HepG2 (cell line): ENCODE measurements around the gene PPP2R2C. TPM values are rescaled to one million over a fixed set of nuclear protein-coding genes. Genes with fewer than 3 reads are reported as not detected.

ENCODE experiments used
- ATAC-seq: fragments of 200-7000 bp; cut with Tn5 transposase; 3 replicates; pipeline ENCODE4 v1.9.1; 2020; ENCODE audit warnings: mild to moderate bottlenecking, moderate library complexity
- BruUV-seq: library from RNA; stranded (reverse); fragments of 400-500 nt; replicated peaks from 2 replicates; lab custom pipeline; 2021; lab: Mats Ljungman, UMichigan
- CTCF ChIA-PET: fragments of 300-600 bp; formaldehyde crosslinking; extraction: SDS; loops from one replicate; lab custom pipeline; 2021; ENCODE audit warnings: low total read pairs, inconsistent platforms, low intra/inter-chr PET ratio; lab: Yijun Ruan, JAX
- POLR2A ChIA-PET: fragments of 350-600 bp; sonication (Branson Sonifier 250); formaldehyde crosslinking; loops from one replicate; lab custom pipeline; 2020; ENCODE audit warnings: antibody characterized with exemption, inconsistent platforms; lab: Yijun Ruan, JAX
- DNase-seq: peaks from one replicate; pipeline ENCODE4 v3.0.0-alpha.2; 2015; ENCODE audit warnings: low spot score
- FAIRE-seq: peaks from 3 replicates; lab custom pipeline; 2011; peaks lifted over from hg19 to GRCh38; lab: Jason Lieb, UNC
- H2AFZ ChIP-seq: one replicate; pipeline ENCODE4 v1.6.1; 2011; ENCODE audit warnings: low read length, inconsistent platforms
- H3K27ac ChIP-seq: fragments of 300-600 bp; 3 replicates; pipeline ENCODE4 v1.8.0; 2011; ENCODE audit warnings: mixed run types, mild to moderate bottlenecking, mixed read lengths, low read length, inconsistent platforms; ENCODE audit not compliant: insufficient read depth; ENCODE audit errors: extremely low read length
- H3K27me3 ChIP-seq, 2 experiments: fragments of 200-600 bp in 1 of 2; 2 replicates in 1 of 2; 3 replicates in 1 of 2; pipeline versions ENCODE4 v1.6.0 to v1.8.0; 2011; ENCODE audit warnings: low read length in 2 of 2, mild to moderate bottlenecking in 2 of 2, moderate library complexity in 2 of 2, inconsistent platforms in 1 of 2; ENCODE audit not compliant: insufficient read depth in 2 of 2, control insufficient read depth in 1 of 2
- H3K36me3 ChIP-seq, 2 experiments: fragments of 200-600 bp in 1 of 2; replicated peaks in 1 of 2; 2 replicates in 1 of 2; 3 replicates in 1 of 2; pipeline versions ENCODE4 v1.5.1 to v1.8.0; 2011; ENCODE audit warnings: low read length in 2 of 2, inconsistent platforms in 1 of 2; ENCODE audit not compliant: insufficient read depth in 2 of 2, control insufficient read depth in 1 of 2
- H3K4me1 ChIP-seq: 2 replicates; pipeline ENCODE4 v1.5.1; 2012; ENCODE audit warnings: low read length, inconsistent platforms; ENCODE audit not compliant: insufficient read depth
- H3K4me2 ChIP-seq: 2 replicates; pipeline ENCODE4 v1.6.0; 2011; ENCODE audit warnings: low read depth, low read length, inconsistent platforms
- H3K4me3 ChIP-seq, 3 experiments: fragments of 200-600 bp in 1 of 3; sonication (generic), shearing (Covaris generic) in 1 of 3; replicated peaks in 1 of 3; 2 replicates each; pipeline ENCODE4 v1.5.1; 2011 to 2016; ENCODE audit warnings: low read length in 3 of 3, inconsistent platforms in 2 of 3, low read depth in 2 of 3, mild to moderate bottlenecking in 2 of 3, control low read depth in 1 of 3, mixed read lengths in 1 of 3; ENCODE audit not compliant: insufficient read depth in 1 of 3
- H3K79me2 ChIP-seq: one replicate; pipeline ENCODE4 v1.6.1; 2011; ENCODE audit warnings: low read length, inconsistent platforms; ENCODE audit not compliant: insufficient read depth
- H3K9ac ChIP-seq: 2 replicates; pipeline ENCODE4 v1.6.0; 2011; ENCODE audit warnings: mild to moderate bottlenecking, low read depth, low read length, inconsistent platforms; ENCODE audit not compliant: insufficient read depth
- H3K9me3 ChIP-seq: 2 replicates; pipeline ENCODE4 v1.5.1; 2012; ENCODE audit warnings: mild to moderate bottlenecking, low read length
- H4K20me1 ChIP-seq: 2 replicates; pipeline ENCODE4 v1.6.0; 2011; ENCODE audit warnings: inconsistent platforms, mild to moderate bottlenecking, low read length, moderate library complexity; ENCODE audit not compliant: insufficient read depth
- MLX ChIP-seq: IDR thresholded peaks from 2 replicates; pipeline ENCODE4 v1.6.1; 2016
- NCOA5 ChIP-seq: sonication (generic); formaldehyde crosslinking; IDR thresholded peaks from 2 replicates; pipeline ENCODE4 v1.4.0; 2020; ENCODE audit warnings: missing genetic modification reagents
- NR1H2 ChIP-seq: sonication (generic); formaldehyde crosslinking; IDR thresholded peaks from 2 replicates; pipeline ENCODE4 v1.8.1; 2022; ENCODE audit warnings: low read depth, missing genetic modification reagents, borderline replicate concordance
- PRDM4 ChIP-seq: sonication (generic); formaldehyde crosslinking; IDR thresholded peaks from 2 replicates; pipeline ENCODE4 v1.9.0; 2021; ENCODE audit warnings: missing genetic modification reagents, borderline replicate concordance
- TBX3 ChIP-seq: fragments of 450-650 bp; IDR thresholded peaks from 2 replicates; pipeline ENCODE4 v1.6.1; 2017; ENCODE audit warnings: antibody characterized with exemption, mild to moderate bottlenecking, inconsistent platforms, borderline replicate concordance
- XBP1 ChIP-seq: sonication (generic); formaldehyde crosslinking; IDR thresholded peaks from 2 replicates; pipeline ENCODE4 v1.5.0; 2020; ENCODE audit warnings: missing genetic modification reagents
- ZNF331 ChIP-seq: sonication (generic); formaldehyde crosslinking; IDR thresholded peaks from 2 replicates; pipeline ENCODE4 v1.4.0; 2020; ENCODE audit warnings: missing genetic modification reagents
- ZNF563 ChIP-seq: sonication (generic); formaldehyde crosslinking; IDR thresholded peaks from 2 replicates; pipeline ENCODE4 v1.8.0; 2022; ENCODE audit warnings: mild to moderate bottlenecking, moderate library complexity, missing genetic modification reagents
- ZNF740 ChIP-seq: sonication (generic); formaldehyde crosslinking; IDR thresholded peaks from 2 replicates; pipeline ENCODE4 v1.4.0; 2020; ENCODE audit warnings: missing genetic modification reagents
- WGBS: methylation state at CpG from one replicate; pipeline ENCODE4 v1.1.6; 2017; ENCODE audit warnings: low lambda C conversion rate; 5-methylcytosine and 5-hydroxymethylcytosine counted together
- in situ Hi-C: cut with HindIII; loops from 2 replicates; pipeline ENCODE4 v1.10.0; 2017; ENCODE audit warnings: low pct_unique_long_range_greater_than_20kb; ENCODE audit not compliant: extremely low pct_ligation_motif_present
- intact Hi-C: fragments of 100-400 bp; cut with micrococcal nuclease; formaldehyde crosslinking; loops from one replicate; pipeline ENCODE4 v1.10.0; 2022; ENCODE audit not compliant: unreplicated experiment
- polyA plus RNA-seq, 8 experiments: library from polyadenylated mRNA; depleted of rRNA in 3 of 8; stranded (reverse) in 7 of 8; unstranded in 1 of 8; fragments of >200 nt; fragmentation: Illumina TruSeq in 4 of 8; extraction: Trizol in 4 of 8; gene quantifications; 2 replicates each; pipeline versions ENCODE4 v1.2.1 to v1.2.3, GENCODE V29; 2011 to 2016; ENCODE audit warnings: low read depth in 4 of 8, missing spikeins in 1 of 8, mixed read lengths in 1 of 8; ENCODE audit not compliant: insufficient read depth in 1 of 8
- total RNA-seq, 5 experiments: library from RNA; depleted of rRNA; stranded (reverse); fragments of >200 nt; fragmentation: Illumina TruSeq; extraction: Trizol; gene quantifications; 2 replicates each; pipeline ENCODE4 v1.2.3, GENCODE V29; 2016; ENCODE audit warnings: low read depth in 1 of 5

Gene PPP2R2C
- total and polyA plus RNA-seq, 2 of the 13 experiments (the other 11 are each of a cell fraction or from before 2014, with no cell fraction given): 0.60 to 8.6 TPM

DNA sequence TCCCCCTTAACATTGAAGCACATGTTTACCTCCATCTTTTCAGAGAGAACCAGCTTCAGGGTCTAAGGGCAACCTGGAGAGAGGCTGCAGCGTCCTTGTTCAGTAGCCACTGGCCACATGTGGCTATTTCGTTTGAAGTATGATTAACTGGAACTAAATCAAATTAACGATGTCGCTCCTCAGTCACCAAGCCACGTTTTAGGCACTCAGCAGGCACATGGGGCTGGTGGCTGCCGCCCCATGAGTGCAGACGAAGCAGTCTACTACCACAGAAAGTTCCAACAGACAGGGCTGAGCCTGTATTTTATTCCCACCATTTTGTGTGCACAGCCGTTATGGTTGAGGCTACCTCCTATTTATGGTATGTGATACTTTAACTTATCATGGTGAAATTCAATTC, 103.4 kb downstream of the PPP2R2C start:
- WGBS: 10% methylated on average over 5 of the region's 8 CpGs
- no peak overlapping the region for H3K4me2 ChIP-seq

More for the DNA sequence above, 103.4 kb downstream of the PPP2R2C start:
- H3K79me2 ChIP-seq: no peaks in the 10 kb centered on the region
- ChIA-PET CTCF (no interaction called here), POLR2A (no interaction called here)
- in situ Hi-C loops: no loop called here
- H3K36me3 ChIP-seq: no peaks in the 10 kb centered on the region
- FAIRE-seq (no peak), DNase-seq (no peak), ATAC-seq (no peak)
- no peak overlapping the region for H3K4me3 ChIP-seq
- no peak overlapping the region for H3K9ac ChIP-seq
- no peaks in the 10 kb centered on the region for H3K9me3 ChIP-seq
- no TSS peak for BruUV-seq
- intact Hi-C loops: no loop called here
- H3K27ac ChIP-seq: no peak overlapping the region
- TF ChIP-seq NCOA5 (no peak), XBP1 (CRISPR knock-in tag) (no peak), PRDM4 (CRISPR knock-in tag) (no peak), MLX (CRISPR knock-in tag) (no peak), ZNF331 (CRISPR knock-in tag) (no peak), NR1H2 (CRISPR knock-in tag) (no peak), ZNF563 (CRISPR knock-in tag) (no peak), ZNF740 (CRISPR knock-in tag) (no peak), TBX3 (no peak)
- no peak overlapping the region for H2AFZ ChIP-seq
- peaks cover 2% of the 10 kb centered on the region; the same call in 1 of the 2 replicates for H4K20me1 ChIP-seq
- no peaks in the 10 kb centered on the region for H3K4me1 ChIP-seq
- peaks cover 10 to 83% of the 10 kb centered on the region in 2 experiments for H3K27me3 ChIP-seq
